ENCODE data around the gene TRAIP.
"Not testable (repeated sequence)": the region's sequence is repeated elsewhere in the genome, so short reads cannot be mapped to it uniquely, and the experiment has no call there.

Gene TRAIP

DNA sequence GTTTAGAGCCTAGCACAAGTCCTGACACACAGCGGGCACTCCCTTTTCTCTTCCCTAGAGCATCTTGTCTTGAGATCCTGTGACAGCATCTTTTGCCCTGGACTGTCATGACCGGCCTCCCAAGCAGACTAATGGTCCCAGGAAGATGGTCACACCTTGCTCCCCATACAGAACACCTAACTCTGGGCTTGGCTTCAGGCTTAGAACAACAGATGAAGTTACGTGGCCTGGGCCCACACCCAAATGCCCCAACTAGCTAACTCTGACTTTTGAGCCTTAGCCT lies 69.2 kb downstream of the TRAIP start:
- DNase-seq (ENCODE audit: low spot score): peak; percentile 22
- in situ Hi-C loops (cut with MboI; ENCODE audit: low sequenced_read_pairs, unreplicated experiment): no loop called here
- TF ChIP-seq, protein P1, sequence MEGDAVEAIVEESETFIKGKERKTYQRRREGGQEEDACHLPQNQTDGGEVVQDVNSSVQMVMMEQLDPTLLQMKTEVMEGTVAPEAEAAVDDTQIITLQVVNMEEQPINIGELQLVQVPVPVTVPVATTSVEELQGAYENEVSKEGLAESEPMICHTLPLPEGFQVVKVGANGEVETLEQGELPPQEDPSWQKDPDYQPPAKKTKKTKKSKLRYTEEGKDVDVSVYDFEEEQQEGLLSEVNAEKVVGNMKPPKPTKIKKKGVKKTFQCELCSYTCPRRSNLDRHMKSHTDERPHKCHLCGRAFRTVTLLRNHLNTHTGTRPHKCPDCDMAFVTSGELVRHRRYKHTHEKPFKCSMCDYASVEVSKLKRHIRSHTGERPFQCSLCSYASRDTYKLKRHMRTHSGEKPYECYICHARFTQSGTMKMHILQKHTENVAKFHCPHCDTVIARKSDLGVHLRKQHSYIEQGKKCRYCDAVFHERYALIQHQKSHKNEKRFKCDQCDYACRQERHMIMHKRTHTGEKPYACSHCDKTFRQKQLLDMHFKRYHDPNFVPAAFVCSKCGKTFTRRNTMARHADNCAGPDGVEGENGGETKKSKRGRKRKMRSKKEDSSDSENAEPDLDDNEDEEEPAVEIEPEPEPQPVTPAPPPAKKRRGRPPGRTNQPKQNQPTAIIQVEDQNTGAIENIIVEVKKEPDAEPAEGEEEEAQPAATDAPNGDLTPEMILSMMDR (IDR thresholded peaks at IDR 0.05; ENCODE audit: borderline replicate concordance, control extremely low read depth, extremely low read depth, insufficient read depth, missing control alignments): no peak

- in situ Hi-C loops (cut with MboI; ENCODE audit: low sequenced_read_pairs, unreplicated experiment): no loop called here
- TF ChIP-seq, protein P1 (IDR thresholded peaks at IDR 0.05; ENCODE audit: borderline replicate concordance, control extremely low read depth, extremely low read depth, insufficient read depth, missing control alignments): no peak
- peak; percentile 100 for DNase-seq (ENCODE audit: low spot score)
These were observed 69.8 kb downstream of the TRAIP start, which contains the start of gene IP6K1 for GRCh38 chr3:49786357-49787181. Gene IP6K1, minus strand, starts transcription at chr3:49786542. Its CDS starts 38,502 bp downstream, at chr3:49748040.

DNA sequence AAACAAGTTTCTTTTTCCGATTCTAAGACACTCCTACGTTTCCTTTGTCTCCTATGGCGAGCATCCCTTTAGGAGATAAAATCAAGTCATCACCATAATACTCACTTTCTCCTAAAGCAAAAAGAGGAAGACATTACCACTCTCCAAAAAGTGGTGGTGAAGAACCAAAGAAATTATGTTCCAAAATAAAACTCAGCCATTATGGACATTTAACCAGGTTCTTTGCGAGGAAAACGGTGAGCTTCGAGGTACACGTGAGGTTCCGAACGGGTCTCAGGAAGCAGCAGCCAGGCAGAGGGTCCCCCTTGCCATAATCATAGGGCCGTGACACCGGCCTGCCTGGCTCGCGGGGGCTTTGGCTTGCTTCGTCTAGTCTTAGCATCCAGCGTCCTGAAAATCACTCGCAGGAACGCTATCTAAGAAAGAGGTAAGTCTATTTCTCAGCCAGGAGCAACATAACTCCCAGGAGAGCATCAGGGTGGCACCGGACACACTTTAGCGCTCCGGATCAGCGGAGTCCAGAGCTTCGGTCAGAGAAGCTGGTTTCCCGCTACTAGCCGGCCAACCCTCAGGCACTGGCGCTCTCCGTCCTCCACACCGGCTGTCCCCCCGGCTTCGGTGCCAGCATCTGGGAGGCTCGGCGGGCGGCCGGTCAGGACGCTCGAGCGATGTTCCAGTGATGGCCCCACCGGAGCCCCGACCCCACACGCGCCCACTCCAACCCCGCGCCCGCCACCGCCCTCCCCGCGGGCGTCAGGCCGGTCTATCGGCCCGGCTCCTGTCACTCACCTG lies 70.6 kb downstream of the TRAIP start:
- DNase-seq (ENCODE audit: low spot score): no peak
- in situ Hi-C loops (cut with MboI; ENCODE audit: low sequenced_read_pairs, unreplicated experiment): no loop called here
- TF ChIP-seq, protein P1 (IDR thresholded peaks at IDR 0.05; ENCODE audit: borderline replicate concordance, control extremely low read depth, extremely low read depth, insufficient read depth, missing control alignments): no peak

DNA sequence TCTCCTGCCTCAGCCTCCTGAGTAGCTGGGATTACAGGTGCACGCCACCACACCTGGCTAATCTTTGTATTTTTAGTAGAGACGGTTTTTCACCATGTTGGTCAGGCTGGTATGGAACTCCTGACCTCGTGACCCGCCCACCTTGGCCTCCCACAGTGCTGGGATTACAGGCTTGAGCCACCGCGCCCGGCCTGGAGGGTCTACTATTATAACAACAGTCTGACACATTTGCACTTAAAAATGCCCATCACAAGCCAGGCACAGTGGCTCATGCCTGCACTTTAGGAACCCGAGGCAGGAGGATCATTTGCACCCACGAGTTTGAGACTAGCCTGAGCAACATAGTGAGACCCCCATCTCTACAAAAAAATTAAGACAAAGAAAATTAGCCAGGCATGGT lies 74.1 kb downstream of the TRAIP start:
- in situ Hi-C loops (cut with MboI; ENCODE audit: low sequenced_read_pairs, unreplicated experiment); DNase-seq (ENCODE audit: low spot score): not testable (repeated sequence)

DNA sequence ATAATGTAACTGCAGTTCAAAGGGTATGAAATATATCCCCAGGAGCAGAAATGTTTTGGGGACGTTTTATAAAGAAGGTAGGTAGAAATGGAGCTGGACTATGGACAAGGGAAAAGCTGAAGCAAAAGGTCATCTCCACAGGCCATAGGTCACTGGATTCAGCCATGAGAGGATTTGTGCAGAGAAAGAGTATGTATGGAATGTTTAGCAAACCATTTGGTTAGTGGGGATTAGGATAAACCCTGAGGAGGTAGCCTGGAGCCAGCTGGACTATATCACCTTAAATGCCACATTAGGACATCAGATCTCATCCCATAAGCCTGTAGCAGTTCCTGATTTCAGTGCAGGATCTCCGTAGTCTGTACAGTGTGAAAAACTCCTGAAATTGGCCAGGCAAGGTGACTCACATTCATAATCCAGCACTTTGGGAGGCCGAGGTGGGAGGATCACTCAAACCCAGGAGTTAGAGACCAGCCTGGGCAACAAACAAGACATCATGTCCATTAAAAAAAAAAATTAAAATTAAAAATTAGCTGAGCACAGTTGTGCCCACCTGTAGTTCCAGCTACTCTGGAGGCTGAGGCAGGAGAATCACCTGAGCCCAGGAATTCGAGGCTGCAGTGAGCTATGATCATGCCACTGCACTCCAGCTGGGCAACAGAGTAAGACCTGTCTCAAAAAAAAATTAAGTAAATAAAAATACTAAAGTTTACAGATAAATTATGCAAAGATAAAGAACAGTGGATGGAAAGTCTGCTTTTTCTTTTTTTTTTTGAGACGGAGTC lies 74.8 kb downstream of the TRAIP start:
- DNase-seq (ENCODE audit: low spot score): no peak
- TF ChIP-seq, protein P1 (IDR thresholded peaks at IDR 0.05; ENCODE audit: borderline replicate concordance, control extremely low read depth, extremely low read depth, insufficient read depth, missing control alignments): no peak
- in situ Hi-C loops (cut with MboI; ENCODE audit: low sequenced_read_pairs, unreplicated experiment): no loop called here

DNA sequence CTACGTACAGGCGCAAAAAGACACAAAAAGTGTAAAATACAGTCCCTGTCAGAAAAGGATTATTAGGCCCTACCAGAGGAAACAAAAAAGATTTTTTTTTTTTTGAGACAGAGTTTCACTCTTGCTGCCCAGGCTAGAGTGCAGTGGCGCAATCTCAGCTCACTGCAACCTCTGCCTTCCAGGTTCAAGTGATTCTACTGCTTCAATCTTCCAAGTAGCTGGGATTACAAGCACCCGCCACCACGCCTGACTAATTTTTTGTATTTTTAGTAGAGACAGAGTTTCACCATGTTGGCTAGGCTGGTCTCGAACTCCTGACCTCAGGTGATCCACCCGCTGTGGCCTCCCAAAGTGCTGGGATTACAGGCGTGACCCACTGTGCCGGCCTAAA lies 75.4 kb downstream of the TRAIP start:
- DNase-seq (ENCODE audit: low spot score); in situ Hi-C loops (cut with MboI; ENCODE audit: low sequenced_read_pairs, unreplicated experiment): not testable (repeated sequence)

GRCh38 chr3:49780080-49780974 lies 76.0 kb downstream of the TRAIP start:
- in situ Hi-C loops (cut with MboI; ENCODE audit: low sequenced_read_pairs, unreplicated experiment): no loop called here
- TF ChIP-seq, protein P1 (IDR thresholded peaks at IDR 0.05; ENCODE audit: borderline replicate concordance, control extremely low read depth, extremely low read depth, insufficient read depth, missing control alignments): no peak

More at GRCh38 chr3:49780080-49780974, 76.0 kb downstream of the TRAIP start:
- DNase-seq (ENCODE audit: low spot score): no peak

Data from GM13976 (cell line).